Measurements from ENCODE around the gene YTHDF1.

Gene YTHDF1

DNA sequence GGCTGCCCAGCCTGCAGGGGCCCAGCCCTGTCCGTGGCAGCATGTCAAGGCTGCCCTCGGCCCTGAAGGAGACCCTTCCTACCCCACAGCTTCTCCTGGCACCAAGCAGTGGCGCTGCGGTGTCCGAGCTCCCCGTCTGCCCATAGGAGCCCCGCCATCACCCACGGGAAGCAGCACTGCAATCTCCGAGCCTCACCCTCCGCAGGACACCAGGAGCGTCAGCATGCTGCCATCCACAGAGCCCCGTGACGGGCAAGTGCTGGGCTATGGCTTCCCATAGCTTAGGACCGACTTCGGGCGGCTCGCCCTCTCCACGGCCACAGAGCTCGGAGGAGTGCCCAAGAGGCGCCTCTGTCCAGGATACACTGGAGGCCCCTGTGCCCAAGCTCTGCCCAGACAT, 25.1 kb downstream of the YTHDF1 start:
- DNase-seq (ENCODE audit: low read depth) = no peak
- TF ChIP-seq, protein P1, sequence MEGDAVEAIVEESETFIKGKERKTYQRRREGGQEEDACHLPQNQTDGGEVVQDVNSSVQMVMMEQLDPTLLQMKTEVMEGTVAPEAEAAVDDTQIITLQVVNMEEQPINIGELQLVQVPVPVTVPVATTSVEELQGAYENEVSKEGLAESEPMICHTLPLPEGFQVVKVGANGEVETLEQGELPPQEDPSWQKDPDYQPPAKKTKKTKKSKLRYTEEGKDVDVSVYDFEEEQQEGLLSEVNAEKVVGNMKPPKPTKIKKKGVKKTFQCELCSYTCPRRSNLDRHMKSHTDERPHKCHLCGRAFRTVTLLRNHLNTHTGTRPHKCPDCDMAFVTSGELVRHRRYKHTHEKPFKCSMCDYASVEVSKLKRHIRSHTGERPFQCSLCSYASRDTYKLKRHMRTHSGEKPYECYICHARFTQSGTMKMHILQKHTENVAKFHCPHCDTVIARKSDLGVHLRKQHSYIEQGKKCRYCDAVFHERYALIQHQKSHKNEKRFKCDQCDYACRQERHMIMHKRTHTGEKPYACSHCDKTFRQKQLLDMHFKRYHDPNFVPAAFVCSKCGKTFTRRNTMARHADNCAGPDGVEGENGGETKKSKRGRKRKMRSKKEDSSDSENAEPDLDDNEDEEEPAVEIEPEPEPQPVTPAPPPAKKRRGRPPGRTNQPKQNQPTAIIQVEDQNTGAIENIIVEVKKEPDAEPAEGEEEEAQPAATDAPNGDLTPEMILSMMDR (conservative IDR thresholded peaks at IDR 0.05; ENCODE audit: low read depth, low read length) = no peak
- H3K4me3 ChIP-seq (ENCODE audit: low read length) = no peak overlapping the region

- TF ChIP-seq, protein P1 (conservative IDR thresholded peaks at IDR 0.05; ENCODE audit: low read depth, low read length) = no peak
- no peak for DNase-seq (ENCODE audit: low read depth)
- no peak overlapping the region for H3K4me3 ChIP-seq (ENCODE audit: low read length)
Measured at GRCh38 chr20:63189846-63190559, 25.9 kb downstream of the YTHDF1 start.

GRCh38 chr20:63189322-63189642, 26.6 kb downstream of the YTHDF1 start:
- no peak overlapping the region for H3K4me3 ChIP-seq (ENCODE audit: low read length)
- DNase-seq (ENCODE audit: low read depth) = no peak
- TF ChIP-seq, protein P1 (conservative IDR thresholded peaks at IDR 0.05; ENCODE audit: low read depth, low read length) = no peak

DNA sequence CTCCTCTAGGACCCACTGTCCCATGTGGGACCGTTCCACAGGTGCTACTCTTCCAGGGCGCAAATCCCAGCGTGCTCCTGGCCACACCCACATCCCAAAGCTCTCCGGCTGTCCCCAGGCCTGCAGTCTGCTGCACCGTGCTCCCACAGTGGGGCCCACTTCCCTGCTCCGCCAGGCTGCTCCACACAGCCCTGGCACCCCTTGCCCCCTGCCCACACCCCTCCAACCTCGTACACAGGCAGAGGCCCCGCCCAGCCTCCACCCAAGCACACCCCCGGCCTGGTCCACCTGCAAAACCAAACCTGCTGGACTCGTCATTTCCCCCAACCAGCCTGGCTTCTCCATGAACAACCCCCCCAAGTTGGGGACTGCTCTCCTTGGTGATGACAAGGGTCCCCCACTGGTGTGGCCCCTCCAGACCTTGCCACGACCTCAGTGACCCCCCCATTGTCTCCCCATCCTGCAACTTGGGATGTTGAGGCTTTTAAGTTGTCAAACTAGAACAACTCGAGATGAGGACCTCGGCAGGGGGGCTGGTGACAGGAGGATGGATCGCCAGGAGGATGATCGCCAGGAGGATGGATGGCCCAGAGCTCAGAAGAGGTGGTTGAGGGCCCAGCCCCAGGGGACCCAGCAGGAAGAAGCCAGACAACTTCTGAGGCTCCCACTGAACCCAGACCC, 27.1 kb downstream of the YTHDF1 start:
- TF ChIP-seq, protein P1 (conservative IDR thresholded peaks at IDR 0.05; ENCODE audit: low read depth, low read length) = no peak
- no peak overlapping the region for H3K4me3 ChIP-seq (ENCODE audit: low read length)
- no peak for DNase-seq (ENCODE audit: low read depth)

DNA sequence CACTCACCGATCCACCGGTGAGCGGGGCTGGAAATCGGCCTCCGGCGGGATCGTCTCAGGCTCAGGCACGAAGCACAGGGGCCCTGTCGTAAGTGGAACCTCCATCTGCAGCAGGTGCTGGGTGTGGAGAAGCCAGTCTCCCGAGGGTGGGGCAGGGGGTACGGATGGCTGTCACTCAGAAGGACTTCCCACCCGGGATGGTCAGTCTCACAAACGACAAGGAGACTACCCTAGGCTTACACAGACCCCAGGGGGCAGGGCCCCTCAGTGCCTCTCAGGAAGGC, 27.8 kb downstream of the YTHDF1 start:
- TF ChIP-seq, protein P1 (conservative IDR thresholded peaks at IDR 0.05; ENCODE audit: low read depth, low read length) = no peak
- no peak for DNase-seq (ENCODE audit: low read depth)
- H3K4me3 ChIP-seq (ENCODE audit: low read length) = no peak overlapping the region

DNA sequence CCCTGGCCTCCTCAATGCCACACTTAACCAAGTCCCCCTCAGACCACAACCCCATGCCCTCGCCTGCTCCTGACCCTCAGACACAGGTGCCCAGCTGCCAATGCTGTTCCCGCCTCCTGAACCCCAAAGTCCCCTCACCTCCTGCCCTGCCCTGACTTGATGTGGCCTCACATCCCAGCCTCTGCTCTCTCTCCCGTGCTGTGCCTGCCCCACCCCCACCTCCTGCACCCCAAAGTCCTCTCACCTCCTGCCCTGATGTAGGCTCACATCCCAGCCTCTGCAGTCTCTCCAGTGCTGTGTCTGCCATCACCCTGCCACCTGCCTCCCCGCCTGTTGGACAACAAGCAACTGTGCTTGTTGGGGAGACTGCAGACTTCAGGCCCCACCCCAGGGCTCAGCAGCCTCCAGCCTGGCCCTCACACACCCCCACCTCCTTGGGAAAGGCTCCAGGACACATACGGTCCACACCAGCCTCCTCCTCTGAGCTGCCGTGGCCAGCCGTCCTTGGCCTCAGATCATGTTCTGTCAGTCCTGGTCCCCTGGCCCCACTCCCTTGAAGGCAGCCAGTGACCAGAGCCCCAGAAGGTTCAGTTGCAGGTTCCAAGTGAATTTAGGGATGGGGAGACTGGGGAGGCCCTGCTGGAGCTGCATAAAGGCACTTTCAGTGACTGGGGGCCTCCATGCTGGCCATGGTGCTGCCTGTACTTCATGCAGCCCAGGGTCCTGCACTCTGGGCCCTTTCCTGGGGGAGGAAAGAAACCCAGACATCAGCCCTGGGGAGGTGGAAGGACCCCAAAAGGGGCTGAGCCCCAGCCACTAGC, 28.4 kb downstream of the YTHDF1 start:
- TF ChIP-seq, protein P1 (conservative IDR thresholded peaks at IDR 0.05; ENCODE audit: low read depth, low read length) = no peak
- DNase-seq (ENCODE audit: low read depth) = no peak
- no peak overlapping the region for H3K4me3 ChIP-seq (ENCODE audit: low read length)
